Right lobe of liver (tissue), 6 donors: ENCODE data around the gene ARL2. TPM values are rescaled to one million over a fixed set of nuclear protein-coding genes. Genes with fewer than 3 reads are reported as not detected.
"Not testable (repeated sequence)": the region's sequence is repeated elsewhere in the genome, so short reads cannot be mapped to it uniquely, and the experiment has no call there.

Source experiments
- ATAC-seq, 4 donors: fragments of 200-7000 bp; cut with Tn5 transposase; one replicate each; pipeline ENCODE4 v1.9.1; 2020; ENCODE audit warnings: mild to moderate bottlenecking in 4 of 4, moderate library complexity in 4 of 4
- DNase-seq, 3 donors: peaks; one replicate each; pipeline ENCODE4 v3.0.0-alpha.2; 2020
- H3K27ac ChIP-seq, 3 donors: fragments of 200-600 bp; one replicate each; pipeline ENCODE4 v1.8.0; 2022
- H3K27me3 ChIP-seq, 2 donors: fragments of 200-600 bp; one replicate each; pipeline ENCODE4 v1.8.0; 2022
- H3K36me3 ChIP-seq, 4 donors: fragments of 200-600 bp; sonication (generic) in 1 of 4; one replicate each; pipeline versions ENCODE4 v1.5.1 to v1.8.0; 2017 to 2022; ENCODE audit warnings: control low read depth in 1 of 4
- H3K4me1 ChIP-seq, 4 donors: fragments of 200-600 bp; sonication (generic) in 1 of 4; one replicate each; pipeline versions ENCODE4 v1.5.1 to v1.8.0; 2017 to 2022; ENCODE audit warnings: control low read depth in 1 of 4
- H3K4me3 ChIP-seq, 3 donors: fragments of 200-600 bp; one replicate each; pipeline ENCODE4 v1.8.0; 2022
- H3K9me3 ChIP-seq, 4 donors: fragments of 200-600 bp; sonication (generic) in 1 of 4; one replicate each; pipeline versions ENCODE4 v1.5.1 to v1.8.0; 2017 to 2022; ENCODE audit warnings: control low read depth in 1 of 4
- CTCF ChIP-seq, 4 donors: fragments of 200-600 bp in 3 of 4; fragments of 450-650 bp in 1 of 4; IDR thresholded peaks; one replicate each; pipeline versions ENCODE4 v1.5.1 to v1.8.0; 2016 to 2022; ENCODE audit warnings: antibody characterized with exemption in 4 of 4, mild to moderate bottlenecking in 2 of 4
- POLR2A ChIP-seq: fragments of 450-650 bp; IDR thresholded peaks from one replicate; pipeline ENCODE4 v1.6.1; 2017; ENCODE audit warnings: antibody characterized with exemption, mild to moderate bottlenecking
- WGBS: methylation state at CpG from one replicate; pipeline ENCODE4 v1.1.6; 2018; ENCODE audit warnings: low coverage, low lambda C conversion rate; ENCODE audit not compliant: insufficient coverage; ENCODE audit errors: missing lambda C conversion rate; 5-methylcytosine and 5-hydroxymethylcytosine counted together
- intact Hi-C, 2 donors: fragments of 100-400 bp; cut with DNase I; formaldehyde crosslinking; loops; one replicate each; pipeline versions ENCODE4 v1.11.2 to v1.14.1; 2022
- total RNA-seq, 6 experiments: library from RNA; depleted of rRNA in 2 of 6; stranded (reverse); fragments of >200 nt in 2 of 6; fragmentation: NEBNext Ultra II Directional in 3 of 6; extraction: Animal tissue kit (Norgen Biotek cat#: 25700) in 3 of 6; gene quantifications; one replicate each; pipeline versions ENCODE4 v1.1.0 to v1.2.4, GENCODE V29; 2016 to 2023
- donor health status: DM: no; HTN: yes; CAD: no.
- donor health status: DM: no; HTN: no; CAD: no.
- donor health status: DM: no; HTN: no; CAD: no.
- donor health status: DM: no; HTN: yes; CAD: no.
- donor health status: DM: no; HTN: yes; CAD: no.

Gene ARL2
- total RNA-seq, 6 experiments from 2014 or later: 7.3 to 26.2 (median 10.0) TPM

DNA sequence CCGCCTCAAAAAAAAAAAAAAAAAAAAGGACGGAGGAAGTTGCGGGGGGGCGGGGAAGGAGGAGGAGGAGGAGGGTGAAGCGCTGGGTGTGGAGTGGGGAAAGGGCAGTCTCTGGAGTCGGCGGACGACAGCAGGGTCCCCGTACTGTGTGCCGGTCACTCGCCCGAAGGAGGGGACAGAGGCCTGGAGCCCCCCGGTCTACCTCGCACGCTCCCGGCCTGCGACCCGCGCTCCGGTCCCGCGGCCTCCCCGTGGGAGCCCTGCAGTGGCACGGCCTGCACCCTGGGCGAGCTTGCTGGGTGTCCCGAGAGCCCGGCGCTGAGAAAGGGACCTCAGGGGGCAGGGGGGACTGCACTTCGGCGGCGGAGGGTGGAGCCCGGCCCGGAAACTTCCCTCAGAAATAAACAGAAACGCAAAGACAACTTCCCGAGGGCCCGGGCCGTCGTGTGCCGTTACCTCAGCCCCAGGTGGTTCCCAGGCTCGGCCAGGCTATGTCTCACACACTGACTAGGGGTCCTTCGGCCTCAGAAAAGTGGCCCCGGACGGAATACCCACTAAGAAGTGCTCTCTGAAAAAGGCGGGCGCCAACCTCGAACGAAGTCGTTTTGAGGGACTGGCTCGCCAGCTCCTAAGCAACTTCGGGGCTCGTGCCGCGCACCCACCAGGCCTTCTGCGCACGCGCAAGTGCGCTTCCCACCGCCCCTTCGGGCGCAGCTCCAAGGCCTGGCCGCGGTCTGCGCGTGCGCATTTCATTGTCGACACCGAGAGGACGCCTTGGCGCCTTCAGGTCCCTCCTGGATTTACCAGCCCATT, 42.3 kb upstream of the ARL2 start, which contains the start of gene MAJIN:
Gene MAJIN (minus strand): TSS at position 688 of the 813 bp plus-strand sequence. CDS start 12,703 bp downstream, outside the sequence.
- H3K9me3 ChIP-seq: no peaks in the 10 kb centered on the region
- intact Hi-C loops: no loop called here
- H3K4me3 ChIP-seq: peak within 1 kb of the TSS; percentile 27 to 47 (median 44)
- no peak within 1 kb of the TSS for H3K27ac ChIP-seq
- ATAC-seq (peak; percentile 80 to 95 (median 88)), DNase-seq (peak; percentile 86 to 91 (median 89))
- TF ChIP-seq CTCF (IDR thresholded peaks at IDR 0.05): no peak
- no peak for TF ChIP-seq POLR2A
- H3K27me3 ChIP-seq: no peaks in the 10 kb centered on the region
- WGBS: 0% methylated on average over 7 of the region's 69 CpGs
- peaks cover 0 to 10% (median 0%) of the 10 kb centered on the region in 4 donors for H3K4me1 ChIP-seq
- no peaks in the 10 kb centered on the region for H3K36me3 ChIP-seq

DNA sequence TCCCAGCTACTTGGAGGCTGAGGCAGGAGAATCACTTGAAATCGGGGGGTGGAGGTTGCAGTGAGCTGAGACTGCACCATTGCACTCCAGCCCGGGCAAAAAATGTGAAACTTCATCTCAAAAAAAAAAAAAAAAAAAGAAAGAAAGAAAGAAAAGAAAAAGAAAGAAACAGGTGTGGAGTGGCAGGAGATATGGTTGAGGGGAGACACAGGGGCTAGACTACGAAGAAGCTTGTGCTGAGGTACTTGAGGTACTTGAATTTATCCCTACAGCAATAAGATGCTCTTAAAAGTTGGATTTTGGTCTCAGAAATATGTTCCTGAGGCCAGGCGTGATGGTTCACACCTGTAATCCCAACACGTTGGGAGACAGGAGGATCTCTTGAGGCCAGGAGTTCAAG, 39.8 kb upstream of the ARL2 start:
- Histone ChIP-seq H3K4me3 (no peak overlapping the region), H3K4me1 (peaks cover 0 to 10% (median 0%) of the 10 kb centered on the region in 4 donors), H3K36me3 (no peaks in the 10 kb centered on the region), H3K27me3 (no peaks in the 10 kb centered on the region), H3K9me3 (no peaks in the 10 kb centered on the region), H3K27ac (no peak overlapping the region)
- ATAC-seq: no peak
- WGBS: 78% methylated on average over 2 of the region's 5 CpGs
- TF ChIP-seq POLR2A (no peak), CTCF (IDR thresholded peaks at IDR 0.05) (no peak)
- intact Hi-C loops: no loop called here
- peak in 1 of 3 donors; percentile 7 for DNase-seq

- Histone ChIP-seq H3K9me3 (no peaks in the 10 kb centered on the region), H3K27me3 (no peaks in the 10 kb centered on the region), H3K4me3 (no peak overlapping the region), H3K4me1 (peaks cover 0 to 7% (median 0%) of the 10 kb centered on the region in 4 donors), H3K36me3 (no peaks in the 10 kb centered on the region), H3K27ac (no peak overlapping the region)
- intact Hi-C loops: no loop called here
- ATAC-seq (no peak), DNase-seq (peak in 1 of 3 donors; percentile 14)
- 79% methylated on average over 2 of the region's 2 CpGs for WGBS
- TF ChIP-seq CTCF (IDR thresholded peaks at IDR 0.05): no peak
- no peak for TF ChIP-seq POLR2A
These were observed 37.3 kb upstream of the ARL2 start for GRCh38 chr11:64976651-64977050.

- not testable (repeated sequence) for H3K27me3 ChIP-seq, ATAC-seq, H3K27ac ChIP-seq, H3K4me3 ChIP-seq, H3K4me1 ChIP-seq, H3K9me3 ChIP-seq, H3K36me3 ChIP-seq, DNase-seq
- WGBS: 100% methylated on average over 1 of the region's 5 CpGs
- intact Hi-C loops: loop anchor here in 1 of 2 donors (10.0 kb wide), 1 partner anchor 59 kb away; the partner anchor contains the start of gene PPP2R5B
These were observed 30.6 kb upstream of the ARL2 start for GRCh38 chr11:64983339-64983738.
